Liver (tissue), 9 donors: ENCODE data around the gene HSP90AB1. TPM values are rescaled to one million over a fixed set of nuclear protein-coding genes. Genes with fewer than 3 reads are reported as not detected.

ENCODE experiments used
- DNase-seq: peaks from one replicate; pipeline ENCODE4 v3.0.0-alpha.2; 2017; ENCODE audit warnings: low spot score
- H3K27ac ChIP-seq, 2 donors: one replicate each; pipeline ENCODE4 v1.7.0; 2013; ENCODE audit warnings: inconsistent platforms in 2 of 2, low read length in 2 of 2, control low read depth in 1 of 2, low read depth in 1 of 2, mild to moderate bottlenecking in 1 of 2
- H3K27me3 ChIP-seq, 4 donors: one replicate each; pipeline versions ENCODE4 v1.6.1 to v1.7.0; 2013; ENCODE audit warnings: low read length in 3 of 4, inconsistent platforms in 1 of 4, mild to moderate bottlenecking in 1 of 4, moderate library complexity in 1 of 4; ENCODE audit not compliant: control insufficient read depth in 4 of 4, insufficient read depth in 4 of 4
- H3K36me3 ChIP-seq, 4 donors: one replicate each; pipeline versions ENCODE4 v1.6.1 to v1.7.0; 2013; ENCODE audit warnings: low read length in 3 of 4, mild to moderate bottlenecking in 3 of 4, low read depth in 1 of 4, moderate library complexity in 1 of 4; ENCODE audit not compliant: control insufficient read depth in 4 of 4, insufficient read depth in 3 of 4
- H3K4me1 ChIP-seq, 4 donors: one replicate each; pipeline versions ENCODE4 v1.6.1 to v1.7.0; 2013; ENCODE audit warnings: low read length in 3 of 4, mild to moderate bottlenecking in 3 of 4, moderate library complexity in 1 of 4; ENCODE audit not compliant: control insufficient read depth in 4 of 4, insufficient read depth in 4 of 4
- H3K4me3 ChIP-seq, 3 donors: one replicate each; pipeline versions ENCODE4 v1.6.1 to v1.7.0; 2013; ENCODE audit warnings: low read length in 3 of 3, control low read depth in 1 of 3, low read depth in 1 of 3, mild to moderate bottlenecking in 1 of 3
- H3K9ac ChIP-seq, 2 donors: one replicate each; pipeline ENCODE4 v1.7.0; 2013; ENCODE audit warnings: low read length in 2 of 2, mild to moderate bottlenecking in 2 of 2, moderate library complexity in 2 of 2, control low read depth in 1 of 2, low read depth in 1 of 2
- H3K9me3 ChIP-seq, 4 donors: one replicate each; pipeline versions ENCODE4 v1.6.1 to v1.7.0; 2013; ENCODE audit warnings: low read length in 3 of 4; ENCODE audit not compliant: control insufficient read depth in 4 of 4
- FOXA1 ChIP-seq: IDR thresholded peaks from 2 replicates; pipeline ENCODE4 v1.6.1; 2016; ENCODE audit warnings: antibody characterized with exemption
- FOXA2 ChIP-seq: IDR thresholded peaks from 2 replicates; pipeline ENCODE4 v1.6.1; 2016; ENCODE audit warnings: antibody characterized with exemption
- GABPA ChIP-seq, 2 donors: IDR thresholded peaks in 1 of 2; conservative IDR thresholded peaks in 1 of 2; 2 replicates each; pipeline ENCODE4 v1.6.1; 2016; ENCODE audit warnings: antibody characterized with exemption in 2 of 2, mild to moderate bottlenecking in 1 of 2, moderate library complexity in 1 of 2
- HNF4A ChIP-seq, 2 donors: conservative IDR thresholded peaks; 2 replicates each; pipeline ENCODE4 v1.6.1; 2016; ENCODE audit warnings: antibody characterized with exemption in 2 of 2, mild to moderate bottlenecking in 2 of 2
- HNF4G ChIP-seq: IDR thresholded peaks from 2 replicates; pipeline ENCODE4 v1.6.1; 2016; ENCODE audit warnings: antibody characterized with exemption
- JUND ChIP-seq, 2 donors: IDR thresholded peaks; 2 replicates each; pipeline ENCODE4 v1.6.1; 2016; ENCODE audit warnings: antibody characterized with exemption in 2 of 2
- NR2F2 ChIP-seq: IDR thresholded peaks from 2 replicates; pipeline ENCODE4 v1.6.1; 2016; ENCODE audit warnings: antibody characterized with exemption
- RAD21 ChIP-seq, 2 donors: IDR thresholded peaks; 2 replicates each; pipeline ENCODE4 v1.6.1; 2016; ENCODE audit warnings: antibody characterized with exemption in 2 of 2, mild to moderate bottlenecking in 2 of 2
- RXRA ChIP-seq, 2 donors: IDR thresholded peaks; 2 replicates each; pipeline ENCODE4 v1.6.1; 2017 to 2018; ENCODE audit warnings: antibody characterized with exemption in 2 of 2, mild to moderate bottlenecking in 1 of 2
- SP1 ChIP-seq: IDR thresholded peaks from 2 replicates; pipeline ENCODE4 v1.6.1; 2018; ENCODE audit warnings: antibody characterized with exemption, mild to moderate bottlenecking
- TAF1 ChIP-seq: conservative IDR thresholded peaks from 2 replicates; pipeline ENCODE4 v1.6.1; 2016; ENCODE audit warnings: antibody characterized with exemption, mild to moderate bottlenecking
- YY1 ChIP-seq: IDR thresholded peaks from 2 replicates; pipeline ENCODE4 v1.6.1; 2016; ENCODE audit warnings: antibody characterized with exemption, mild to moderate bottlenecking
- WGBS: extraction: QIAGEN DNeasy Blood & Tissue Kit; methylation state at CpG from one replicate; pipeline ENCODE4 v1.1.7; 2013; 5-methylcytosine and 5-hydroxymethylcytosine counted together
- polyA plus RNA-seq, 2 donors: library from polyadenylated mRNA; stranded (reverse) in 1 of 2; unstranded in 1 of 2; fragments of 200-250 nt in 1 of 2; fragments of >200 nt in 1 of 2; fragmentation: Nextera tagmentation in 1 of 2; extraction: Ambion mirVana in 1 of 2; gene quantifications; one replicate each; pipeline versions ENCODE4 v1.2.1 to v1.2.3, GENCODE V29; 2013 to 2015
- total RNA-seq, 2 donors: library from RNA; depleted of rRNA; stranded (reverse); fragments of >200 nt; gene quantifications; one replicate each; pipeline ENCODE4 v1.2.3, GENCODE V29; 2014
- TF ChIP-seq, protein P1 (sequence below): IDR thresholded peaks from 2 replicates; pipeline ENCODE4 v1.6.1; 2016; ENCODE audit warnings: antibody characterized with exemption
- TF ChIP-seq, protein P2 (sequence below): IDR thresholded peaks from 2 replicates; pipeline ENCODE4 v1.6.1; 2016; ENCODE audit warnings: antibody characterized with exemption, mild to moderate bottlenecking
- TF ChIP-seq, protein P3 (sequence below): IDR thresholded peaks from 2 replicates; pipeline ENCODE4 v1.6.1; 2016; ENCODE audit warnings: antibody characterized with exemption
- TF ChIP-seq, protein P4 (sequence below): fragments of 150-350 bp; IDR thresholded peaks from 2 replicates; pipeline ENCODE4 v1.5.1; 2017; ENCODE audit warnings: improper control_type of control experiment, low read depth, low read length; ENCODE audit not compliant: missing input control
- donor health status: healthy.
- donor health status: healthy.
- donor health status: healthy.
- donor health status: healthy.
- donor health status: healthy.

Gene HSP90AB1
- total and polyA plus RNA-seq, 4 donors, result 129 to 281 (median 203) TPM

DNA sequence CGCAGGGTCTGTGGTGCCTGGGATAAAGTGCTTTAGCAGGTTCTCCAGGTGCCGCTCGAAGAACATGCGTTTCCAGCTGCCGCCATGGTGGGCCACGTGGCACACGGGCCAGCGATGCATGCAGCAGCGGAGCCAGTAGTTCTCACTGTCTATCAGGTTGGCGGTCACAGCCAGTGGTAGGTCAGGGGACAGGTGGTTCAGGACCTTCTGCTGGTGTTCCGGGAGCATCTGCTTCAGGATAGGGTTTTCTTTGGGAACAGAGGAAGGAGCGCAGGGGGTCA, 39.3 kb downstream of the HSP90AB1 start:
- no peak for DNase-seq
- H3K36me3 ChIP-seq, result no peaks in the 10 kb centered on the region
- TF ChIP-seq JUND (IDR thresholded peaks at IDR 0.05), result no peak
- no peak for TF ChIP-seq RXRA (IDR thresholded peaks at IDR 0.05)
- TF ChIP-seq HNF4G, result no peak
- TF ChIP-seq, protein P1, sequence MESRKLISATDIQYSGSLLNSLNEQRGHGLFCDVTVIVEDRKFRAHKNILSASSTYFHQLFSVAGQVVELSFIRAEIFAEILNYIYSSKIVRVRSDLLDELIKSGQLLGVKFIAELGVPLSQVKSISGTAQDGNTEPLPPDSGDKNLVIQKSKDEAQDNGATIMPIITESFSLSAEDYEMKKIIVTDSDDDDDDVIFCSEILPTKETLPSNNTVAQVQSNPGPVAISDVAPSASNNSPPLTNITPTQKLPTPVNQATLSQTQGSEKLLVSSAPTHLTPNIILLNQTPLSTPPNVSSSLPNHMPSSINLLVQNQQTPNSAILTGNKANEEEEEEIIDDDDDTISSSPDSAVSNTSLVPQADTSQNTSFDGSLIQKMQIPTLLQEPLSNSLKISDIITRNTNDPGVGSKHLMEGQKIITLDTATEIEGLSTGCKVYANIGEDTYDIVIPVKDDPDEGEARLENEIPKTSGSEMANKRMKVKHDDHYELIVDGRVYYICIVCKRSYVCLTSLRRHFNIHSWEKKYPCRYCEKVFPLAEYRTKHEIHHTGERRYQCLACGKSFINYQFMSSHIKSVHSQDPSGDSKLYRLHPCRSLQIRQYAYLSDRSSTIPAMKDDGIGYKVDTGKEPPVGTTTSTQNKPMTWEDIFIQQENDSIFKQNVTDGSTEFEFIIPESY, result no peak
- no peak for TF ChIP-seq YY1
- no peak for TF ChIP-seq FOXA2
- TF ChIP-seq, protein P2, sequence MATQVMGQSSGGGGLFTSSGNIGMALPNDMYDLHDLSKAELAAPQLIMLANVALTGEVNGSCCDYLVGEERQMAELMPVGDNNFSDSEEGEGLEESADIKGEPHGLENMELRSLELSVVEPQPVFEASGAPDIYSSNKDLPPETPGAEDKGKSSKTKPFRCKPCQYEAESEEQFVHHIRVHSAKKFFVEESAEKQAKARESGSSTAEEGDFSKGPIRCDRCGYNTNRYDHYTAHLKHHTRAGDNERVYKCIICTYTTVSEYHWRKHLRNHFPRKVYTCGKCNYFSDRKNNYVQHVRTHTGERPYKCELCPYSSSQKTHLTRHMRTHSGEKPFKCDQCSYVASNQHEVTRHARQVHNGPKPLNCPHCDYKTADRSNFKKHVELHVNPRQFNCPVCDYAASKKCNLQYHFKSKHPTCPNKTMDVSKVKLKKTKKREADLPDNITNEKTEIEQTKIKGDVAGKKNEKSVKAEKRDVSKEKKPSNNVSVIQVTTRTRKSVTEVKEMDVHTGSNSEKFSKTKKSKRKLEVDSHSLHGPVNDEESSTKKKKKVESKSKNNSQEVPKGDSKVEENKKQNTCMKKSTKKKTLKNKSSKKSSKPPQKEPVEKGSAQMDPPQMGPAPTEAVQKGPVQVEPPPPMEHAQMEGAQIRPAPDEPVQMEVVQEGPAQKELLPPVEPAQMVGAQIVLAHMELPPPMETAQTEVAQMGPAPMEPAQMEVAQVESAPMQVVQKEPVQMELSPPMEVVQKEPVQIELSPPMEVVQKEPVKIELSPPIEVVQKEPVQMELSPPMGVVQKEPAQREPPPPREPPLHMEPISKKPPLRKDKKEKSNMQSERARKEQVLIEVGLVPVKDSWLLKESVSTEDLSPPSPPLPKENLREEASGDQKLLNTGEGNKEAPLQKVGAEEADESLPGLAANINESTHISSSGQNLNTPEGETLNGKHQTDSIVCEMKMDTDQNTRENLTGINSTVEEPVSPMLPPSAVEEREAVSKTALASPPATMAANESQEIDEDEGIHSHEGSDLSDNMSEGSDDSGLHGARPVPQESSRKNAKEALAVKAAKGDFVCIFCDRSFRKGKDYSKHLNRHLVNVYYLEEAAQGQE, result no peak
- TF ChIP-seq HNF4A (conservative IDR thresholded peaks at IDR 0.05), result no peak
- TF ChIP-seq FOXA1, result no peak
- TF ChIP-seq GABPA (IDR thresholded peaks at IDR 0.05 in 1 of 2, conservative IDR thresholded peaks at IDR 0.05 in 1 of 2), result no peak
- TF ChIP-seq, protein P3, sequence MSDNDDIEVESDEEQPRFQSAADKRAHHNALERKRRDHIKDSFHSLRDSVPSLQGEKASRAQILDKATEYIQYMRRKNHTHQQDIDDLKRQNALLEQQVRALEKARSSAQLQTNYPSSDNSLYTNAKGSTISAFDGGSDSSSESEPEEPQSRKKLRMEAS, result no peak
- TF ChIP-seq NR2F2, result no peak
- no peak for TF ChIP-seq SP1
- no peak for TF ChIP-seq RAD21 (IDR thresholded peaks at IDR 0.05)
- H3K4me1 ChIP-seq, result no peaks in the 10 kb centered on the region
- H3K27me3 ChIP-seq, result peaks cover 0 to 7% (median 0%) of the 10 kb centered on the region in 4 donors
- H3K4me3 ChIP-seq, result no peak overlapping the region
- 86% methylated on average over 12 of the region's 12 CpGs for WGBS
- no peak overlapping the region for H3K27ac ChIP-seq
- no peak overlapping the region for H3K9ac ChIP-seq
- no peaks in the 10 kb centered on the region for H3K9me3 ChIP-seq

DNA sequence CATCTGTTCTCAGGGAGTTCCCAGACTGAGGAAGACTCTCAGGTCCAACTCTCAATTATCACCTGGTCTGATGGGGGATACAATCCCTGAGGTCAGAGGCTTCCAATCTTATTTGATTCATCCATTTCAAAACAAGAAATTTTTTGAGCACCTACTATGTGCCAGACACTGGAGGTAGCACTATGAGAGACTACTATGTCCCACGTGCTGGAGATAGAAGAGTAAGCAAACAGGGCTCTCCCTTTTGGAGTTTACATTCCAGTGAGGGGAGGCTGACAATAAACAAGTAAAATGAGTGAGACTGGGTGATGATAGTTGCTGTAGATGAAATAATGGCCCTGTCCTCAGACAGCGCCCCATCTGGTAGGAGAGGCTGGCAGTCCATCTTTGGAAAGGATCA, 39.8 kb downstream of the HSP90AB1 start:
- Histone ChIP-seq H3K9me3 (no peaks in the 10 kb centered on the region), H3K4me3 (no peak overlapping the region), H3K27ac (no peak overlapping the region), H3K4me1 (no peaks in the 10 kb centered on the region), H3K27me3 (peaks cover 0 to 9% (median 0%) of the 10 kb centered on the region in 4 donors), H3K9ac (no peak overlapping the region), H3K36me3 (no peaks in the 10 kb centered on the region)
- no peak for DNase-seq
- TF ChIP-seq NR2F2 (no peak), TAF1 (no peak)
- WGBS, result 47% methylated on average over 2 of the region's 2 CpGs

DNA sequence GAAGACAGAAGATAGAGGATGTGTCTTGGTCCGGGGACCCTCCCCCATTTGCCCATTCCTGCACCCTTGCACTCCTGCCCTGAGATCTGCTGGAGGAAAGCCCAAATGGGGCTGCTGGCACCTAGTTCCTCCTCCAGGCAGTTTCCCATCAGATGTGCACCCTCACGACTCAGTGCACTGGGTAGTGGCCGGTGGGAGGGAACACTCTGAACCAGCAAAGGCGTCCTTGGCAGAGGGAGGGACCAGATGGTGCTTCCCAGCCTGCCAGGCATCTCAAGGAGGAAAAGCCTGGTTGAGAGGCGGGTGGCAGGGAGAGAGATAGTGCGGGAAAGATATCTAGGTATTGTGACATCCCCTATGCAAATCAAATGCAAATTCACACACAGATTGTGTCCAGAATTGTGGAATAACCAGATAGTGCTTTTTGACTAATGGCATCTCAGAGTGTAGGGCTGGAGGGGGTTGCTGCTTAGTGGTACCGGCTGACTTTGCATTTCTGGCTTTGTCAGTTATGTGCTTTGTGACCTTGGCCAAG, 42.9 kb downstream of the HSP90AB1 start:
- Histone ChIP-seq H3K4me3 (no peak overlapping the region), H3K9me3 (no peaks in the 10 kb centered on the region), H3K4me1 (no peaks in the 10 kb centered on the region), H3K9ac (no peak overlapping the region), H3K27me3 (peaks cover 0 to 11% (median 3%) of the 10 kb centered on the region in 4 donors), H3K27ac (no peak overlapping the region), H3K36me3 (no peaks in the 10 kb centered on the region)
- DNase-seq, result no peak
- 46% methylated on average over 7 of the region's 7 CpGs for WGBS
- no peak for TF ChIP-seq RAD21 (IDR thresholded peaks at IDR 0.05)
- no peak for TF ChIP-seq RXRA (IDR thresholded peaks at IDR 0.05)
- TF ChIP-seq GABPA (IDR thresholded peaks at IDR 0.05 in 1 of 2, conservative IDR thresholded peaks at IDR 0.05 in 1 of 2), result no peak
- TF ChIP-seq, protein P2, result no peak
- TF ChIP-seq FOXA1, result no peak
- TF ChIP-seq HNF4G, result no peak
- TF ChIP-seq NR2F2, result no peak
- TF ChIP-seq, protein P4, sequence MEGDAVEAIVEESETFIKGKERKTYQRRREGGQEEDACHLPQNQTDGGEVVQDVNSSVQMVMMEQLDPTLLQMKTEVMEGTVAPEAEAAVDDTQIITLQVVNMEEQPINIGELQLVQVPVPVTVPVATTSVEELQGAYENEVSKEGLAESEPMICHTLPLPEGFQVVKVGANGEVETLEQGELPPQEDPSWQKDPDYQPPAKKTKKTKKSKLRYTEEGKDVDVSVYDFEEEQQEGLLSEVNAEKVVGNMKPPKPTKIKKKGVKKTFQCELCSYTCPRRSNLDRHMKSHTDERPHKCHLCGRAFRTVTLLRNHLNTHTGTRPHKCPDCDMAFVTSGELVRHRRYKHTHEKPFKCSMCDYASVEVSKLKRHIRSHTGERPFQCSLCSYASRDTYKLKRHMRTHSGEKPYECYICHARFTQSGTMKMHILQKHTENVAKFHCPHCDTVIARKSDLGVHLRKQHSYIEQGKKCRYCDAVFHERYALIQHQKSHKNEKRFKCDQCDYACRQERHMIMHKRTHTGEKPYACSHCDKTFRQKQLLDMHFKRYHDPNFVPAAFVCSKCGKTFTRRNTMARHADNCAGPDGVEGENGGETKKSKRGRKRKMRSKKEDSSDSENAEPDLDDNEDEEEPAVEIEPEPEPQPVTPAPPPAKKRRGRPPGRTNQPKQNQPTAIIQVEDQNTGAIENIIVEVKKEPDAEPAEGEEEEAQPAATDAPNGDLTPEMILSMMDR, result no peak
- TF ChIP-seq FOXA2, result no peak
- TF ChIP-seq TAF1, result no peak
- TF ChIP-seq, protein P3, result no peak
